Measurements from ENCODE around the gene SF3A1. TPM values are rescaled to one million over a fixed set of nuclear protein-coding genes. Genes with fewer than 3 reads are reported as not detected.

SF3A1 gene
- total RNA-seq, 1 donor from 2014 or later: 54.8 TPM

GRCh38 chr22:30294830-30295229 is 61.9 kb downstream of the SF3A1 start:
- Histone ChIP-seq H3K4me3 (ENCODE audit: low read depth, low read length) (no peak overlapping the region), H3K36me3 (ENCODE audit: control insufficient read depth, insufficient read depth, low read length) (no peaks in the 10 kb centered on the region)

GRCh38 chr22:30294066-30294465 is 62.6 kb downstream of the SF3A1 start:
- no peak for TF ChIP-seq CTCF (IDR thresholded peaks at IDR 0.05; ENCODE audit: insufficient read depth, low read length, poor library complexity, severe bottlenecking)
- no peak overlapping the region for H3K4me3 ChIP-seq (ENCODE audit: low read depth, low read length)
- no peaks in the 10 kb centered on the region for H3K36me3 ChIP-seq (ENCODE audit: control insufficient read depth, insufficient read depth, low read length)

More at GRCh38 chr22:30294830-30295229, 61.9 kb downstream of the SF3A1 start:
- H3K27me3 ChIP-seq (ENCODE audit: control insufficient read depth, insufficient read depth, low read length): no peaks in the 10 kb centered on the region
- DNase-seq (ENCODE audit: low read depth): no peak
- no peak for TF ChIP-seq CTCF (IDR thresholded peaks at IDR 0.05; ENCODE audit: insufficient read depth, low read length, poor library complexity, severe bottlenecking)

GRCh38 chr22:30293026-30293425 is 63.7 kb downstream of the SF3A1 start:
- no peak for TF ChIP-seq CTCF (IDR thresholded peaks at IDR 0.05; ENCODE audit: insufficient read depth, low read length, poor library complexity, severe bottlenecking)

More at GRCh38 chr22:30294066-30294465, 62.6 kb downstream of the SF3A1 start:
- DNase-seq (ENCODE audit: low read depth): no peak
- H3K27me3 ChIP-seq (ENCODE audit: control insufficient read depth, insufficient read depth, low read length): no peaks in the 10 kb centered on the region

GRCh38 chr22:30292069-30292970 is 64.4 kb downstream of the SF3A1 start:
- no peak for DNase-seq (ENCODE audit: low read depth)
- Histone ChIP-seq H3K27me3 (ENCODE audit: control insufficient read depth, insufficient read depth, low read length) (no peaks in the 10 kb centered on the region), H3K36me3 (ENCODE audit: control insufficient read depth, insufficient read depth, low read length) (no peaks in the 10 kb centered on the region), H3K4me3 (ENCODE audit: low read depth, low read length) (no peak overlapping the region)
- no peak for TF ChIP-seq CTCF (IDR thresholded peaks at IDR 0.05; ENCODE audit: insufficient read depth, low read length, poor library complexity, severe bottlenecking)

More at GRCh38 chr22:30293026-30293425, 63.7 kb downstream of the SF3A1 start:
- no peaks in the 10 kb centered on the region for H3K27me3 ChIP-seq (ENCODE audit: control insufficient read depth, insufficient read depth, low read length)
- no peaks in the 10 kb centered on the region for H3K36me3 ChIP-seq (ENCODE audit: control insufficient read depth, insufficient read depth, low read length)
- H3K4me3 ChIP-seq (ENCODE audit: low read depth, low read length): no peak overlapping the region
- DNase-seq (ENCODE audit: low read depth): no peak

- H3K4me3 ChIP-seq (ENCODE audit: low read depth, low read length): no peak overlapping the region
- H3K36me3 ChIP-seq (ENCODE audit: control insufficient read depth, insufficient read depth, low read length): no peaks in the 10 kb centered on the region
- no peak for DNase-seq (ENCODE audit: low read depth)
- no peak for TF ChIP-seq CTCF (IDR thresholded peaks at IDR 0.05; ENCODE audit: insufficient read depth, low read length, poor library complexity, severe bottlenecking)
- H3K27me3 ChIP-seq (ENCODE audit: control insufficient read depth, insufficient read depth, low read length): no peaks in the 10 kb centered on the region
Observed at GRCh38 chr22:30291058-30291892, 65.4 kb downstream of the SF3A1 start.

Data from kidney epithelial cell (primary cell).